Measurements from ENCODE around the gene SLC25A33.

SLC25A33 gene

DNA sequence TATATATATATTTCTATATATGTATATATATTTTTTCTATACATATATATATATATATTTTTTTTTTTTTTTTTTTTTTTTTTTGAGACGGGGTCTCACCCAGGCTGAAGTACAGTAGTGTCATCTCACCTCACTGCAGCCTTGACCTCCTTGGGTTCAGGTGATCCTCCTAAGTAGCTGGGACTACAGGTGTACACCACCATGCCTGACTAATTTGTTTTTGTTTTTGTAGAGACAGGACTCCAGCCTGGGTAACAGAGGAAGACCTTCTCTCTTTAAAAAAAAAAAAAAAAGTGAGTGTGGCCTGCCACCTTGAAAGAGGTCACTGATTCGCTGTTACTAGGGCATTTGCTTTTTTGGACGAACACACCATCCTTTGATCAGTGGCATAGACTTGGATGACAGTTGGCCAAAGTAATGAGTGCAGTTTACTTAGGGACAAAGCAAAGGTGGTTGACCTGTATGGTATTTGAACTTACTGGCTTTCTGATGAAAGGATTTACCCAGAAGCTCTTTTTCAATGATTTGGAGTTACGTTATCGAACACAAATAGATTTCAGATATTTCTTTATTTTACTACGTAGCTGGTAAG is 10.8 kb downstream of the SLC25A33 start:
- Histone ChIP-seq H3K4me1 (ENCODE audit: control insufficient read depth in 1 of 2, insufficient read depth in 1 of 2, low read depth in 1 of 2, low read length in 1 of 2) (no peaks in the 10 kb centered on the region), H3K36me3 (no peaks in the 10 kb centered on the region), H3K27ac (no peak overlapping the region), H3K27me3 (no peaks in the 10 kb centered on the region), H3K4me3 (ENCODE audit: low read depth in 1 of 2, low read length in 1 of 2) (no peak overlapping the region), H3K9me3 (no peaks in the 10 kb centered on the region)
- TF ChIP-seq, protein P1, sequence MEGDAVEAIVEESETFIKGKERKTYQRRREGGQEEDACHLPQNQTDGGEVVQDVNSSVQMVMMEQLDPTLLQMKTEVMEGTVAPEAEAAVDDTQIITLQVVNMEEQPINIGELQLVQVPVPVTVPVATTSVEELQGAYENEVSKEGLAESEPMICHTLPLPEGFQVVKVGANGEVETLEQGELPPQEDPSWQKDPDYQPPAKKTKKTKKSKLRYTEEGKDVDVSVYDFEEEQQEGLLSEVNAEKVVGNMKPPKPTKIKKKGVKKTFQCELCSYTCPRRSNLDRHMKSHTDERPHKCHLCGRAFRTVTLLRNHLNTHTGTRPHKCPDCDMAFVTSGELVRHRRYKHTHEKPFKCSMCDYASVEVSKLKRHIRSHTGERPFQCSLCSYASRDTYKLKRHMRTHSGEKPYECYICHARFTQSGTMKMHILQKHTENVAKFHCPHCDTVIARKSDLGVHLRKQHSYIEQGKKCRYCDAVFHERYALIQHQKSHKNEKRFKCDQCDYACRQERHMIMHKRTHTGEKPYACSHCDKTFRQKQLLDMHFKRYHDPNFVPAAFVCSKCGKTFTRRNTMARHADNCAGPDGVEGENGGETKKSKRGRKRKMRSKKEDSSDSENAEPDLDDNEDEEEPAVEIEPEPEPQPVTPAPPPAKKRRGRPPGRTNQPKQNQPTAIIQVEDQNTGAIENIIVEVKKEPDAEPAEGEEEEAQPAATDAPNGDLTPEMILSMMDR (IDR thresholded peaks at IDR 0.05) = no peak

DNA sequence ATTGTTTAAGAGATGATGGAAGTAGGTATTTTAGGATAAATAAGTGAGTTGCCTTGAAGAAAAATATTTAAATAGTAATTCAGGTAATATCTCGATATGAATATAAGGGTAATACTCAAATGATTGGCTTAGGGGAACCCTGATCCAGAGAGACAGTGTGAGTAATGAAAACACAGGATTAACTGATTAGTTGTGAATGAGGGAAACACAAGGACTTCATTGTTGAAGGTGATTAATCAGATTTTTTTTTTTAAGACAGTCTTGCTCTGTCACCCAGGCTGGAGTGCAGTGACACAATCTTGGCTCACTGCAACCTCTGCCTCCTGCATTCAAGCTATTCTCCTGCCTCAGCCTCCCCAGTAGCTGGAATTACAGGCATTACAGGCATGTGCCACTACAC is 12.7 kb downstream of the SLC25A33 start:
- H3K9me3 ChIP-seq = no peaks in the 10 kb centered on the region
- H3K36me3 ChIP-seq = no peaks in the 10 kb centered on the region
- H3K27ac ChIP-seq = no peak overlapping the region
- peaks cover 7 to 14% of the 10 kb centered on the region in 2 experiments for H3K4me1 ChIP-seq (ENCODE audit: control insufficient read depth in 1 of 2, insufficient read depth in 1 of 2, low read depth in 1 of 2, low read length in 1 of 2)
- H3K27me3 ChIP-seq = no peaks in the 10 kb centered on the region
- TF ChIP-seq, protein P1 (IDR thresholded peaks at IDR 0.05) = no peak
- H3K4me3 ChIP-seq (ENCODE audit: low read depth in 1 of 2, low read length in 1 of 2) = no peak overlapping the region

DNA sequence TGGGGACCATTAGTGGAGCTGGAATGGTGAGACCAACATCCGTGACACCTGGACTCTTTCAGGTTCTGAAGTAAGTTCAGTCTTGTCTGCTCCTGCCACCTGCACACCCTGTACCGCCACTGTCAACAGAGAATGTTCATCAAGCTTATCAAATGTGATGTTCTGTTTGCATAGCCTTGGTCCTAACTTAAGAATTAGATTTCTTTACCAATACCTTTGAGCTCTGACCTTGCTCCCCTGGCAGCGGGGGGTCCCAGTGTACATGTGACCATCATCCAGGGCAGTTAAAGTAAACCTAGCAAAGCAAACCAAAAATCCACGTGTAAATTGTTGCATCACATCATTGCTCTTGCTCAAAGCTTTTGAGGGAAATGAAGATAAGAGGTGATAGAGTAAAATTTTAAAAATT is 14.5 kb downstream of the SLC25A33 start:
- Histone ChIP-seq H3K27ac (no peak overlapping the region), H3K4me1 (ENCODE audit: control insufficient read depth in 1 of 2, insufficient read depth in 1 of 2, low read depth in 1 of 2, low read length in 1 of 2) (peaks cover 7 to 25% of the 10 kb centered on the region in 2 experiments), H3K27me3 (no peaks in the 10 kb centered on the region), H3K9me3 (no peaks in the 10 kb centered on the region), H3K4me3 (ENCODE audit: low read depth in 1 of 2, low read length in 1 of 2) (no peak overlapping the region), H3K36me3 (no peaks in the 10 kb centered on the region)
- TF ChIP-seq, protein P1 (IDR thresholded peaks at IDR 0.05) = no peak

DNA sequence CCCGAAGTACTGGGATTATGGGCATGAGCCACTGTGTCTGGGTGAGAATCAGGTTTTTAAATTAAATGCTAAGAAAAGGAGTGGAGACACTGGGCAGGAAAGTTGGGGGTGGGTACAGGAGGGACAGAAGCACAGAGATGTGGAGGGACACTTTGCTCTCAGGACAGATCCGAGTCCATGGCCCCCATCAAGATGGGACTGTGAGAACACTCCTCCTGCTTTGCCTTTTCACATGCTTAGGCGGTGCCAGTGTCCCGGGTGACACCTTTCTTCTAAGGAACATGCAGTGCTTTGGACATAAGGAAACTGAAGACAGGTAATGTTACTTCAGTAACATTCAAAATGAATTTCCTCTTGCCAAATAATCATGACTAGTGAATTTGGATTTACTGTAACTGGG is 16.7 kb downstream of the SLC25A33 start:
- Histone ChIP-seq H3K4me1 (ENCODE audit: control insufficient read depth in 1 of 2, insufficient read depth in 1 of 2, low read depth in 1 of 2, low read length in 1 of 2) (peaks cover 7 to 28% of the 10 kb centered on the region in 2 experiments), H3K27ac (no peak overlapping the region), H3K9me3 (no peaks in the 10 kb centered on the region), H3K36me3 (no peaks in the 10 kb centered on the region), H3K4me3 (ENCODE audit: low read depth in 1 of 2, low read length in 1 of 2) (no peak overlapping the region), H3K27me3 (no peaks in the 10 kb centered on the region)
- TF ChIP-seq, protein P1 (IDR thresholded peaks at IDR 0.05) = no peak

DNA sequence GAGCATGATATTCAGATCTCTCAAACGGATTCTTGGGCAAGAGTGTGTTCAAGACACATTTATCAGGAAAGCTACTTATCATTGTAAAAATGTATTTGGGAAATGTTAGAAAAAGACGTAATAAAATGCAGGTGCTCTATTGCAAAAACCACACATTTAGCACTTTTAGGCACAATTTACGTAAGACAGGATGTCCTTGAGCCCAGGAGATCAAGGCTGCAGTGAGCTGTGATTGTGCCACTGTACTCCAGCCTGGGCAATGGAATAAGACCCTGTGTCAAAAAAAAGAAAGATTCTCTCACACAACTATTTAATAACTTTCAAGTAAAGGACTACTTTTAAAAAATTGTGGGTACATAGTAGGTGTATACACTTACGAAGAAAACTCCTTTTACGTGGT is 18.4 kb downstream of the SLC25A33 start:
- no peak overlapping the region for H3K27ac ChIP-seq
- H3K4me1 ChIP-seq (ENCODE audit: control insufficient read depth in 1 of 2, insufficient read depth in 1 of 2, low read depth in 1 of 2, low read length in 1 of 2) = peaks cover 10 to 28% of the 10 kb centered on the region in 2 experiments
- TF ChIP-seq, protein P1 (IDR thresholded peaks at IDR 0.05) = no peak
- H3K36me3 ChIP-seq = no peaks in the 10 kb centered on the region
- no peaks in the 10 kb centered on the region for H3K27me3 ChIP-seq
- H3K4me3 ChIP-seq (ENCODE audit: low read depth in 1 of 2, low read length in 1 of 2) = no peak overlapping the region
- no peaks in the 10 kb centered on the region for H3K9me3 ChIP-seq
